GM12864 (cell line): Measurements from ENCODE around the gene BMAL1.
"Not testable (repeated sequence)": the region's sequence is repeated elsewhere in the genome, so short reads cannot be mapped to it uniquely, and the experiment has no call there.

ENCODE experiments used
- DNase-seq: peaks from one replicate; pipeline ENCODE4 v3.0.0-alpha.2; 2011; ENCODE audit warnings: low read depth
- H3K4me3 ChIP-seq: 2 replicates; pipeline ENCODE4 v1.5.1; 2011; ENCODE audit warnings: mild to moderate bottlenecking, low read depth, low read length, control low read depth
- CTCF ChIP-seq: IDR thresholded peaks from 2 replicates; pipeline ENCODE4 v1.5.1; 2011; ENCODE audit warnings: low read depth, mild to moderate bottlenecking, moderate library complexity, low read length, control low read depth, inconsistent platforms; ENCODE audit errors: missing control alignments

The BMAL1 gene

GRCh38 chr11:13251966-13252365 is 25.6 kb upstream of the BMAL1 start:
- no peak for DNase-seq
- H3K4me3 ChIP-seq: no peak overlapping the region
- TF ChIP-seq CTCF: no peak

DNA sequence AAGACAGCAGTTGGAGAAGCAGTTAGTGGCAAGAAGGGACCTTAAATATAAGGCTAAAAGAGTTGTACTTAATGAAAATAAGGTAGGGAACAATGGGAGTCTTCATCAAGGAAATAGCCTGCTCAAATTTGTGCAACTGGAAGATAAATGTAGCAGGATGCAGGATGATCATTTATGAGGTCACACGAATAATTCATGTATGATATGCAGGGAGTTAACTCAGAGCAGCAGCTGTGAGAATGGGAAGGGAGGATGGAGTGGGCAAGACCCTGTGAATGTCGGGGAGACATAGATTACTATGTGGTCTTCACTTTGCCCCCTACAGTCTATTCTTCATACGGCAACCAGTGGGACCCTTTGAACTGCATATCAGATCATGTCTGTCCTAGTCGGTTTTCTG is 25.2 kb upstream of the BMAL1 start:
- H3K4me3 ChIP-seq: no peak overlapping the region
- no peak for TF ChIP-seq CTCF
- DNase-seq: no peak

- DNase-seq: no peak
- no peak overlapping the region for H3K4me3 ChIP-seq
- TF ChIP-seq CTCF: no peak
Measured at GRCh38 chr11:13256216-13256615, 21.4 kb upstream of the BMAL1 start.

GRCh38 chr11:13258061-13258460 is 19.5 kb upstream of the BMAL1 start:
- H3K4me3 ChIP-seq, DNase-seq: not testable (repeated sequence)

DNA sequence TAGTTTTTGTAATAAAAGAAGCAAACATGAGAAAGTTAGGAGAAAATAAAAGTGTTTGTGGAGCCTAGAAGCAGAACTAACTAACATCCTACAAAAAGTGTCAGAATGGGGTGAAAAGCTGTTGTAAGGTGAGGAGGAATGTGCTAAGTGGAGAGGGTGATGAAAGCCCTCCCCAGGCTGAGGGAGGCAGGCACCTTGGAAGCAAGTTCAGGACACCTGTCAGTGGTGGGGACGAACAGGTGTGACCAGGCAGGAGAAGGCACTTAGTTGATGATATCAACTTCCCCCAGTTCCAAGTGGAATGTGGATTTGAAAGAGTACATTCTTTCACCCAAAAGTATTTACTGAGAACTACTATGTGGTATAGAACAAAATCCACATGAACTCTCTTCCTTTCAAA is 18.7 kb upstream of the BMAL1 start:
- DNase-seq: no peak
- H3K4me3 ChIP-seq: no peak overlapping the region
- no peak for TF ChIP-seq CTCF

- TF ChIP-seq CTCF: no peak
- H3K4me3 ChIP-seq: no peak overlapping the region
- no peak for DNase-seq
Measured at GRCh38 chr11:13259374-13259773, 18.2 kb upstream of the BMAL1 start.

DNA sequence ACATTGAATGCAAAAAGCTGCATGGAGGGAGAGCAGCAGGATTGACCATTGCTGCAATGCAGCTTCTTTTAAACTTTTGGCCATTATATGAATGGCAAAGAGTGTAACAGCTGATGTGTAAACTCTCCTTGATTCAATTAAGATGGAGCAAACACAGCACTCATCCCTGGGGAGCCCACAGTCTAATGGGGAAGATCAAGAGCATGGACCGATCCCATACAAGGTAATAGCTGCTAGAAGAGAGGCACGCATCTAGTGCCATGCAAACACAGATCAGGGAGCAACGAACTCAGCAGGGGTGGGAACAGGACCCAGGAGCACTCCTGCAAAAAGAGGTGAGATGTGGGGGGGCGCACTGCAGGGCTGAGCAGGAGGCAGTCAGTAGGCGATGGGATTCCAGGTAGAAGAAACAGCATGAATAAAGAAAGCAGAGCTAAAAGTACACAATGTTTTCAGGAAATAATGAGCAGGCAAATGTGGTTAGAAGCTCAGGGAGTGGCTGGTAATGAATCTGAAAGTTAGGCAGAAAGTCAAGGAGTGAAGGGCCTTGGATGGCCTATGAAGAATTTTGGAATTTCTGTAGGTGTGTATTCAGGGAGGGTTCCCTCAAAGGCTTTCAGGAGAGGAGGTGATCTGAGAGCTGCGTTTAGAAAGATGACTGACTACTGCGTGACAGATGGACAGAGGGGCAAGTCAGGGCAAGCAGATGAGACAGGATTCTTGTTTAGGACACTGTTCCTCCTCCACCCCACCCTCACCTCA is 17.2 kb upstream of the BMAL1 start:
- TF ChIP-seq CTCF: no peak
- no peak for DNase-seq
- H3K4me3 ChIP-seq: no peak overlapping the region
